Effector memory CD4-positive, alpha-beta T cell (primary cell): ENCODE data around the gene ZBTB8OS.

ENCODE experiments used
- DNase-seq, 3 donors: peaks; one replicate each; pipeline ENCODE4 v3.0.0-alpha.2; 2020
- H3K27ac ChIP-seq: 2 replicates; pipeline ENCODE4 v1.7.0; 2013; ENCODE audit warnings: mild to moderate bottlenecking, low read length, moderate library complexity; ENCODE audit not compliant: insufficient read depth, poor library complexity, severe bottlenecking
- H3K27me3 ChIP-seq: replicated peaks from 2 replicates; pipeline ENCODE4 v1.7.0; 2013; ENCODE audit warnings: mild to moderate bottlenecking, low read length; ENCODE audit not compliant: insufficient read depth, control insufficient read depth, poor library complexity, severe bottlenecking
- H3K36me3 ChIP-seq: 2 replicates; pipeline ENCODE4 v1.7.0; 2013; ENCODE audit warnings: mild to moderate bottlenecking, low read length, moderate library complexity; ENCODE audit not compliant: control insufficient read depth, insufficient read depth
- H3K4me1 ChIP-seq: 2 replicates; pipeline ENCODE4 v1.7.0; 2013; ENCODE audit warnings: low read length, mild to moderate bottlenecking; ENCODE audit not compliant: control insufficient read depth, insufficient read depth, poor library complexity, severe bottlenecking
- H3K4me3 ChIP-seq: 2 replicates; pipeline ENCODE4 v1.7.0; 2013; ENCODE audit warnings: low read length, low read depth, mild to moderate bottlenecking; ENCODE audit not compliant: insufficient read depth, poor library complexity, severe bottlenecking
- H3K9me3 ChIP-seq: 2 replicates; pipeline ENCODE4 v1.7.0; 2013; ENCODE audit warnings: mild to moderate bottlenecking, low read length, moderate library complexity; ENCODE audit not compliant: control insufficient read depth

Gene ZBTB8OS

DNA sequence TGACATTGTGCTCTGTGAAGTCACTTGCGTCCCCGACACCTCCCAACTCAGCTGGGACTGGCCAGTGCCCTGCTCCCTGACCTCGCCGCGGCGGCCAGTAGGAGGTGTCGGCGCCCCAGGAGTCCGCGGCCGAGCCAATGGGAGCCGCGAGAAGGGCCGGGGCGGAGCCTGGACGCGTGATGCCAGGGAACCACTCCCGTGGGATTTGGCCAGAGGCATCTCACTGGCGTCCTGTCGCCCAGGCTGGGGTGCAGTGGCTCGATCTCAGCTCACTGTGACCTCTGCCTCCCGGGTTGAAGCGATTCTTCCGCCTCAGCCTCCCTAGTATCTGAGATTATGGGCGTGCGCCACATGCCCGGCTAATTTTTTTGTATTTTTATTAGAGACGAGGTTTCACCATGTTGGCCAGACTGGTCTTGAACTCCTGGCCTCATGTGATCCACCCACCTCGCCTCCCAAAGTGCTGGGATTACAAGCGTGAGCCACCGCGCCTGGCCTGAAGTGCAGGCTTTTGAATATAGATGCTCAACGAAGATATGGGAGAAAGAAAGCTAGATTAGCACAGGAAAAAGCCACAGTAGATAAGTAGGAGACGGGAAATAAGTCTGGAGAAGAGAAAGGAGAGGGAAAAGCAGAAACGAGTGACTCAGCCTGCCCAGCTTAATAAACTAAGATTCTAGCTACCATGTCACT, 38.0 kb downstream of the ZBTB8OS start:
- Histone ChIP-seq H3K36me3 (no peaks in the 10 kb centered on the region), H3K27ac (no peak overlapping the region), H3K4me3 (peak overlapping the region; percentile 53), H3K4me1 (peaks cover 6% of the 10 kb centered on the region), H3K9me3 (no peaks in the 10 kb centered on the region), H3K27me3 (no peaks in the 10 kb centered on the region)
- DNase-seq, result peak; percentile 5 to 21 (median 11)

DNA sequence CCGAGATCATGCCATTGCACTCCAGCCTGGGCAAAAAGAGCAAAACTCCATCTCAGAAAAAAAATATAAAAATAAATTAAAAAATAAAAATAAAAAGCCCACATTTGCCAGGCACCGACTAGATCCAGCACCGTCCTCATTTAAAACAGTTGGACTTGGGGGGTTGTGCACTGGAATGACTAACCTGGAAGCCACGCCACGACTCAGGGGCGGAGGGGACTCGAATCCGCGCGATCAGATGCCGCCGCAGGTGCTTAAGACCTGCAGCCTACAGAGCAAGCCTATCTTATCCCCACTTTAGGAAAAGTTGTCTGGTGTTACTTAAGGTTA, 38.5 kb downstream of the ZBTB8OS start:
- Histone ChIP-seq H3K9me3 (no peaks in the 10 kb centered on the region), H3K4me3 (peak overlapping the region; percentile 53), H3K4me1 (peaks cover 6% of the 10 kb centered on the region), H3K36me3 (no peaks in the 10 kb centered on the region), H3K27ac (no peak overlapping the region), H3K27me3 (no peaks in the 10 kb centered on the region)
- DNase-seq, result no peak

DNA sequence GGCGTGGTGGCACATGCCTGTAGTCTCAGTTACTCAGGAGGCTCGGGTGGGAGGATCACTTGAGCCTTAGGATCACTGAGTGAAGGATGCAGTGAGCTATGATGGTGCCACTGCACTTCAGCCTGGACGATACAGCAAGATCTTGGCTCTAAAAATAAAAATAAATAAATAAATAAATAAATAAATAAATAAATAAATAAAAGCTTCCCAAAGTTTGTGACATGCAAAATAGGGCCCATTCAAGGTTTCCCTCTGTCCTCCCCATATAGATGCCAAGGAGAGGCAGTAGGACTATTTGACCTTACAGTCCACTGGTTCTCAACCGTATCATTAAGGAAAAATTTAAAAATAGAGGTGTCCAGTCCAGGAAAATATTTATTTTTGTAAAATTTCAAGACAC, 41.2 kb downstream of the ZBTB8OS start:
- Histone ChIP-seq H3K27ac (no peak overlapping the region), H3K27me3 (no peaks in the 10 kb centered on the region), H3K4me3 (no peak overlapping the region), H3K4me1 (peaks cover 6% of the 10 kb centered on the region), H3K9me3 (no peaks in the 10 kb centered on the region), H3K36me3 (no peaks in the 10 kb centered on the region)
- DNase-seq, result no peak

DNA sequence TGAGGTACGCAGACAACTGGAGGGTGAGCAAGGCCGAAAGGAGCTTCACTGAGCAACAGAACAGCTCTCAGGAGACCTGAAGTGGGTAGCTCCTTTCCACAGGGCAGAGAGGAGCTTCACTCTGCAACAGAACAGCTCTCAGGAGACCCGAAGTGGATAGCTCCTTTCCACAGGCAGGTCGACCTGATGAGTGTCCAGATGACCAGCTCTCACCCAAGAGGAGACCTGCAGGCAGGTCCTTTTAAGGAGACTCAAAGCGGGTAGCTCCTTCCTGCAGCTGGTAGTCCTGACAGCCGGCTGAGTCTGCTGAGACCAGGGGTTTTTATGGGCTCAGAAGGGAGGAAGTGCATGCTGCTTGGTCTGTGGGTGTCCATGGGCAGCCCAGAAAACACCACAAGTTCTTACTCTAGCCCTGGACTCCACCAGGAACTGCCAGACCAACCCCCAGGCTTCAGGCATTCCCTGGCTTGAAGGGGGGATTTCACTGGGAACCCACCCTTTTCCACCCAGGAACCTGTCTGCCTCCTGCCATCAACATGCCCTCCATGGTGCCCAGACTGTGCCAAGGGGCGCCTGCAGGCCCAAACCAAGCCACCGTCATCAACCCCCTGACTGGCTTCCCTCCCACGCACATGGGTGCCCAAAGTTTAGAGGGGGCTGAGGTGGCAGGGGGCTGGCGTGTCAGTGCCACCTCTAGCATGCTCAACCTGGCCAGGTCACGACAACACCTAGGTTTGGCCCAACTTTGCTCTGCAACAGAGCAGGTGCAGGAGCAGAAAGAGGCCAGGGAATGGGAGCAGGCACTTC, 43.6 kb downstream of the ZBTB8OS start:
- no peaks in the 10 kb centered on the region for H3K27me3 ChIP-seq
- H3K4me3 ChIP-seq, result no peak overlapping the region
- no peaks in the 10 kb centered on the region for H3K9me3 ChIP-seq
- H3K36me3 ChIP-seq, result no peaks in the 10 kb centered on the region
- DNase-seq, result no peak
- H3K27ac ChIP-seq, result no peak overlapping the region
- no peaks in the 10 kb centered on the region for H3K4me1 ChIP-seq

DNA sequence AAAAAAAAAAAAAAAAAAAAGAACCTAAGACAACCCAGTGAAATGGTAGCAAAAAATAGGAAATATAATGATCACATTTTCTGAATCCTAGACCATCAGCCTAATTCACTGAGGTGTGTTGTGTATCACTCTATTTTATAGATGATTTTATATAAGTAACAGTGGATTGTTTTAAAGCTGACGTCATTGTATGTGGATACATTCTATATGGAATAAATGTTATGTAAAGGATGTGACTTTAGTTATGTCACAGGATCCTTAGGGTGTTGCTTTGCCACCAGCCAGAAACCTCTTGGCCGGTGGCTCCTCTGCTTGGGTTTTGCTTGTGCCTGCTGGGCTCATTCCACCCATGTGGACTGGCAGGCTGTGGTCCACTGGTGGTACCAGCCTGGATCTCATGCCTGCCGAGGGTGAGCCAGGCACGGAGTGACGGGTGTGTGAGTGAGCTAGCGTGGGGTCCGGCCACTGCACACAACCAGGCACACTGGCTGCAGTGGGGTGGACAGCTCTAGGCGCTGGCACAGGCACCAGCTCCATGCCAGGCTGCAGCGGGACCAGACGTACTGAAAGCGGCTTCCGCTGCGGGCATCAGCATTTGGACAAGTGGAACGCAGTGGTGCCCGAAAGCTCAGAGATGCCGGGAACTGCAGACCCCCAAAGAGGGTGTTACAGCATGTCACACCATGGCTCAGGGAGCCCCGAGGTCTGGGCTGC, 44.5 kb downstream of the ZBTB8OS start:
- Histone ChIP-seq H3K27ac (no peak overlapping the region), H3K4me1 (no peaks in the 10 kb centered on the region), H3K4me3 (no peak overlapping the region), H3K36me3 (no peaks in the 10 kb centered on the region), H3K9me3 (no peaks in the 10 kb centered on the region), H3K27me3 (no peaks in the 10 kb centered on the region)
- DNase-seq, result no peak

DNA sequence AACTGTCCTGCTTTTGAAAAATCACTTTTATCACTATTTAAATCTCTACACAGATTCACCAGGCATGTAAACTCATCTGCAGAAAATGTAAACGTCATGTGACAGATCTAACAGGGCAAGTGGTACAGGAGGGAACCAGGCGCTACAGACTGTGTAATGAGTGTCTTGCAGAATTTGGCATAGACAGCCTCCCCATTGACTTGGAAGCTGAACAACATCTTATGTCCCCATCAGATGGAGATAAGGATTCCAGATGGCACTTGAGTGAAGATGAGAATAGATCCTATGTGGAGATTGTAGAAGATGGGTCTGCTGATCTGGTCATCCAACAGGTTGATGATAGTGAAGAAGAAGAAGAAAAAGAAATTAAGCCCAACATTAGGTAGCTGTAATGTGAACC, 50.3 kb downstream of the ZBTB8OS start:
- Histone ChIP-seq H3K27ac (no peak overlapping the region), H3K36me3 (no peaks in the 10 kb centered on the region), H3K27me3 (no peaks in the 10 kb centered on the region), H3K4me3 (no peak overlapping the region), H3K9me3 (no peaks in the 10 kb centered on the region), H3K4me1 (no peaks in the 10 kb centered on the region)
- no peak for DNase-seq

DNA sequence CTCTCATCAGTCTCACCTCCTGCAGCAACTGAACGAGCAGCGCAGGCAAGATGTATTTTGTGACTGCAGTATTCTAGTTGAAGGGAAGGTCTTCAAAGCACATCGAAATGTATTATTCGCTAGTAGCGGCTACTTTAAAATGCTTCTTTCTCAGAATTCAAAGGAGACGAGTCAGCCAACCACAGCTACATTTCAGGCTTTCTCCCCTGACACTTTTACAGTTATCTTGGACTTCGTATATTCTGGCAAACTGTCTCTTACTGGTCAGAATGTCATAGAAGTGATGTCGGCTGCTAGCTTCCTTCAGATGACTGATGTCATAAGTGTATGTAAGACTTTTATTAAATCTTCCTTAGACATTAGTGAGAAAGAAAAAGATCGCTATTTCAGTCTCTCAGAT, 57.4 kb downstream of the ZBTB8OS start:
- no peaks in the 10 kb centered on the region for H3K36me3 ChIP-seq
- DNase-seq, result no peak
- H3K4me1 ChIP-seq, result no peaks in the 10 kb centered on the region
- H3K4me3 ChIP-seq, result no peak overlapping the region
- H3K27me3 ChIP-seq, result no peaks in the 10 kb centered on the region
- no peak overlapping the region for H3K27ac ChIP-seq
- no peaks in the 10 kb centered on the region for H3K9me3 ChIP-seq

DNA sequence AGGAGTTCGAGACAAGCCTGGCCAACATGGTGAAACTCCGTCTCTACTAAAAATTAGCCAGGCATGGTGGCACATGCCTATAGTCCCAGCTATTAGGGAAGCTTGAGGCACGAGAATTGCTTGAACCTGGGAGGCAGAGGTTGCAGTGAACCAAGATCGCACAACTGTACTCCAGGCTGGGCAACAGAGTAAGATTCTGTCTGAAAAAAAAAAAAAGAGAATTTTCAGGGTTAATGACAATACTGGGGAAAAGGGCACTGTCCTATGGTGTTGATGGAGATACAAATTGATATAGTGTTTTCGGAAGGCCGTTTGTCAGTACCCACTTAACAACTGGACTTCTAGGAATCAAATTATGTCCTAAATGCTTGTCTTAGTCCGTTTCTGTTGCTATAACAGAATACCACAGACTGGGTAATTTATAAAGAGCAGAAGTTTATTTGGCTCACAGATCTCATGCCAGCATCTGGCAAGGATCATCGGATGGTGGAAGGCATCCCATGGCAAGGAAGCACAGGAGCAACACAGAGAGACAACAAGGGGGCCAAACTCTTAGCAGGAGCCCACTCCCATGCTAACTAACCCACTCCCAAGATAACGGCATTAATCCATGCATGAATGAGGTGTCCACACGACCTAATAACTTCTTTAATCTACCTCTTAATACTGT, 69.9 kb downstream of the ZBTB8OS start:
- Histone ChIP-seq H3K9me3 (no peaks in the 10 kb centered on the region), H3K27me3 (no peaks in the 10 kb centered on the region), H3K4me3 (no peak overlapping the region), H3K36me3 (no peaks in the 10 kb centered on the region), H3K4me1 (no peaks in the 10 kb centered on the region), H3K27ac (no peak overlapping the region)
- DNase-seq, result no peak
